ENCODE measurements around the gene HCRTR1. TPM values are rescaled to one million over a fixed set of nuclear protein-coding genes. Genes with fewer than 3 reads are reported as not detected.

Gene HCRTR1
- polyA plus RNA-seq, 1 of the 3 experiments (the other 2 are of a cell fraction), result 0.03 TPM

DNA sequence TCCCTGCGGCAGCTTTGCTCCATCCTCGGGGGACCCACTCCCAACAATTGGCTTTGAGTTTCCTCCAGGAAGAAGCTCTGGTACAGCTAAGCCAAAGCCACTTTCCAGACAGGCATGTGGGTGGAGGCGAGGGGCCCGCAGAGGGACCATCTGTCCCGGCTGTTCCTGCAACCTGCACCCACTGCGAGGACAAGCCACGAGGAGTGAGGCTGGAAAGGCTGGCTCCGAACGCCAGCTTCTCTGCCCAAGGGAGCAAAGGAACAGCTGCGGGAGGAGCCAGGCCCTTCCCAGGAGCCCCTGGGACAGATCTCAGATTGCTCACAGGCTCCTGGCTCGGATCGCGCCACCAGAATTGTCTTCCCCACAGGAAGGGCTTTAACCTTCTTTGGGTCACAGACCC lies 55.5 kb downstream of the HCRTR1 start:
- H3K27ac ChIP-seq (ENCODE audit: low read depth in 2 of 2, low read length in 1 of 2), result no peak overlapping the region
- POLR2A ChIA-PET, result no interaction called here
- peaks cover 11 to 40% of the 10 kb centered on the region in 2 experiments for H3K4me1 ChIP-seq (ENCODE audit: control insufficient read depth in 1 of 2, insufficient read depth in 2 of 2, low read depth in 1 of 2, low read length in 1 of 2)

More for the DNA sequence above, 55.5 kb downstream of the HCRTR1 start:
- CTCF ChIA-PET, result interaction anchor here (0.8 to 1.3 kb wide), 3 partner anchors 9 to 69 kb away, joined by 3 to 4 read pairs (median 4); no protein-coding TSS in a partner anchor
- Histone ChIP-seq H3K4me2 (no peak overlapping the region), H3K9ac (no peak overlapping the region), H3K79me2 (ENCODE audit: insufficient read depth) (no peaks in the 10 kb centered on the region), H2AFZ (ENCODE audit: low read depth) (no peak overlapping the region), H4K20me1 (ENCODE audit: insufficient read depth) (no peaks in the 10 kb centered on the region), H3K27me3 (ENCODE audit: insufficient read depth) (no peaks in the 10 kb centered on the region), H3F3A (replicated peaks; ENCODE audit: insufficient read depth) (no peaks in the 10 kb centered on the region), H3K9me3 (no peaks in the 10 kb centered on the region), H3K9me2 (no peaks in the 10 kb centered on the region), H3K36me3 (replicated peaks in 1 of 2; ENCODE audit: control insufficient read depth in 1 of 2, insufficient read depth in 2 of 2, low read length in 1 of 2) (no peaks in the 10 kb centered on the region), H3K4me3 (ENCODE audit: low read depth in 2 of 2, low read length in 1 of 2) (no peak overlapping the region)
- TF ChIP-seq TAF1 (IDR thresholded peaks at IDR 0.05; ENCODE audit: borderline replicate concordance, low read depth, low read length), result no peak
- no peak for TF ChIP-seq POLR2AphosphoS5 (IDR thresholded peaks at IDR 0.05; ENCODE audit: low read depth, low read length)
- TF ChIP-seq CHD2 (IDR thresholded peaks at IDR 0.05; ENCODE audit: low read length, partially characterized antibody), result no peak
- TF ChIP-seq EZH2phosphoT487 (IDR thresholded peaks at IDR 0.05; ENCODE audit: borderline replicate concordance, low read depth), result no peak
- no peak for TF ChIP-seq EP300 (IDR thresholded peaks at IDR 0.05; ENCODE audit: borderline replicate concordance in 1 of 2, low read depth in 1 of 2, low read length in 1 of 2)
- no peak for TF ChIP-seq TEAD4 (IDR thresholded peaks at IDR 0.05; ENCODE audit: borderline replicate concordance, insufficient read depth)
- TF ChIP-seq, protein P1, sequence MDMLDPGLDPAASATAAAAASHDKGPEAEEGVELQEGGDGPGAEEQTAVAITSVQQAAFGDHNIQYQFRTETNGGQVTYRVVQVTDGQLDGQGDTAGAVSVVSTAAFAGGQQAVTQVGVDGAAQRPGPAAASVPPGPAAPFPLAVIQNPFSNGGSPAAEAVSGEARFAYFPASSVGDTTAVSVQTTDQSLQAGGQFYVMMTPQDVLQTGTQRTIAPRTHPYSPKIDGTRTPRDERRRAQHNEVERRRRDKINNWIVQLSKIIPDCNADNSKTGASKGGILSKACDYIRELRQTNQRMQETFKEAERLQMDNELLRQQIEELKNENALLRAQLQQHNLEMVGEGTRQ (IDR thresholded peaks at IDR 0.05; ENCODE audit: borderline replicate concordance, low read depth, low read length), result no peak
- TF ChIP-seq SMC3 (IDR thresholded peaks at IDR 0.05; ENCODE audit: low read depth, low read length), result no peak
- TF ChIP-seq, protein P2, sequence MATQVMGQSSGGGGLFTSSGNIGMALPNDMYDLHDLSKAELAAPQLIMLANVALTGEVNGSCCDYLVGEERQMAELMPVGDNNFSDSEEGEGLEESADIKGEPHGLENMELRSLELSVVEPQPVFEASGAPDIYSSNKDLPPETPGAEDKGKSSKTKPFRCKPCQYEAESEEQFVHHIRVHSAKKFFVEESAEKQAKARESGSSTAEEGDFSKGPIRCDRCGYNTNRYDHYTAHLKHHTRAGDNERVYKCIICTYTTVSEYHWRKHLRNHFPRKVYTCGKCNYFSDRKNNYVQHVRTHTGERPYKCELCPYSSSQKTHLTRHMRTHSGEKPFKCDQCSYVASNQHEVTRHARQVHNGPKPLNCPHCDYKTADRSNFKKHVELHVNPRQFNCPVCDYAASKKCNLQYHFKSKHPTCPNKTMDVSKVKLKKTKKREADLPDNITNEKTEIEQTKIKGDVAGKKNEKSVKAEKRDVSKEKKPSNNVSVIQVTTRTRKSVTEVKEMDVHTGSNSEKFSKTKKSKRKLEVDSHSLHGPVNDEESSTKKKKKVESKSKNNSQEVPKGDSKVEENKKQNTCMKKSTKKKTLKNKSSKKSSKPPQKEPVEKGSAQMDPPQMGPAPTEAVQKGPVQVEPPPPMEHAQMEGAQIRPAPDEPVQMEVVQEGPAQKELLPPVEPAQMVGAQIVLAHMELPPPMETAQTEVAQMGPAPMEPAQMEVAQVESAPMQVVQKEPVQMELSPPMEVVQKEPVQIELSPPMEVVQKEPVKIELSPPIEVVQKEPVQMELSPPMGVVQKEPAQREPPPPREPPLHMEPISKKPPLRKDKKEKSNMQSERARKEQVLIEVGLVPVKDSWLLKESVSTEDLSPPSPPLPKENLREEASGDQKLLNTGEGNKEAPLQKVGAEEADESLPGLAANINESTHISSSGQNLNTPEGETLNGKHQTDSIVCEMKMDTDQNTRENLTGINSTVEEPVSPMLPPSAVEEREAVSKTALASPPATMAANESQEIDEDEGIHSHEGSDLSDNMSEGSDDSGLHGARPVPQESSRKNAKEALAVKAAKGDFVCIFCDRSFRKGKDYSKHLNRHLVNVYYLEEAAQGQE (IDR thresholded peaks at IDR 0.05; ENCODE audit: low read depth, low read length), result no peak
- no peak for TF ChIP-seq NRF1 (IDR thresholded peaks at IDR 0.05; ENCODE audit: low read depth, low read length)
- TF ChIP-seq RXRA (IDR thresholded peaks at IDR 0.05; ENCODE audit: borderline replicate concordance, low read depth), result no peak
- TF ChIP-seq, protein P3, sequence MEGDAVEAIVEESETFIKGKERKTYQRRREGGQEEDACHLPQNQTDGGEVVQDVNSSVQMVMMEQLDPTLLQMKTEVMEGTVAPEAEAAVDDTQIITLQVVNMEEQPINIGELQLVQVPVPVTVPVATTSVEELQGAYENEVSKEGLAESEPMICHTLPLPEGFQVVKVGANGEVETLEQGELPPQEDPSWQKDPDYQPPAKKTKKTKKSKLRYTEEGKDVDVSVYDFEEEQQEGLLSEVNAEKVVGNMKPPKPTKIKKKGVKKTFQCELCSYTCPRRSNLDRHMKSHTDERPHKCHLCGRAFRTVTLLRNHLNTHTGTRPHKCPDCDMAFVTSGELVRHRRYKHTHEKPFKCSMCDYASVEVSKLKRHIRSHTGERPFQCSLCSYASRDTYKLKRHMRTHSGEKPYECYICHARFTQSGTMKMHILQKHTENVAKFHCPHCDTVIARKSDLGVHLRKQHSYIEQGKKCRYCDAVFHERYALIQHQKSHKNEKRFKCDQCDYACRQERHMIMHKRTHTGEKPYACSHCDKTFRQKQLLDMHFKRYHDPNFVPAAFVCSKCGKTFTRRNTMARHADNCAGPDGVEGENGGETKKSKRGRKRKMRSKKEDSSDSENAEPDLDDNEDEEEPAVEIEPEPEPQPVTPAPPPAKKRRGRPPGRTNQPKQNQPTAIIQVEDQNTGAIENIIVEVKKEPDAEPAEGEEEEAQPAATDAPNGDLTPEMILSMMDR (IDR thresholded peaks at IDR 0.05), result no peak
- TF ChIP-seq FOXJ3 (CRISPR knock-in tag; IDR thresholded peaks at IDR 0.05), result no peak
- DNase-seq, result peak; percentile 46
- 100% methylated on average over 4 of the region's 13 CpGs for WGBS (ENCODE audit: low lambda C conversion rate)
